Esophagus muscularis mucosa (tissue), 4 donors: ENCODE measurements around the gene MCL1. TPM values are rescaled to one million over a fixed set of nuclear protein-coding genes. Genes with fewer than 3 reads are reported as not detected.
A peak's percentile ranks its signal among the peaks of the same experiment; 100 is the strongest.

Source experiments
- DNase-seq: peaks from one replicate; pipeline ENCODE4 v3.0.0-alpha.2; 2017; ENCODE audit errors: extremely low spot score
- H3K27ac ChIP-seq, 4 donors: fragments of 200-600 bp; sonication (generic); replicated peaks in 1 of 4; 1 replicate in 3 of 4; 2 replicates in 1 of 4; pipeline ENCODE4 v1.5.1; 2016 to 2019; ENCODE audit warnings: mild to moderate bottlenecking in 1 of 4
- H3K27me3 ChIP-seq, 4 donors: fragments of 200-600 bp; sonication (generic); one replicate each; pipeline versions ENCODE4 v1.5.1 to v1.6.0; 2016 to 2019
- H3K36me3 ChIP-seq, 4 donors: fragments of 200-600 bp; sonication (generic); one replicate each; pipeline ENCODE4 v1.5.1; 2016 to 2019
- H3K4me1 ChIP-seq, 4 donors: fragments of 200-600 bp; sonication (generic); one replicate each; pipeline ENCODE4 v1.5.1; 2016 to 2019
- H3K4me3 ChIP-seq, 4 donors: fragments of 200-600 bp; sonication (generic); 1 replicate in 2 of 4; 2 replicates in 2 of 4; pipeline ENCODE4 v1.5.1; 2016 to 2019; ENCODE audit warnings: mild to moderate bottlenecking in 4 of 4, moderate library complexity in 1 of 4
- H3K9me3 ChIP-seq, 4 donors: fragments of 200-600 bp; sonication (generic); 1 replicate in 3 of 4; 2 replicates in 1 of 4; pipeline ENCODE4 v1.5.1; 2016 to 2019
- EP300 ChIP-seq: sonication (generic); formaldehyde crosslinking; IDR thresholded peaks from one replicate; pipeline ENCODE4 v1.6.1; 2017; ENCODE audit warnings: antibody characterized with exemption
- POLR2A ChIP-seq: fragments of 450-650 bp; IDR thresholded peaks from one replicate; pipeline ENCODE4 v1.6.1; 2017; ENCODE audit warnings: antibody characterized with exemption, moderate library complexity, mild to moderate bottlenecking, low read depth
- POLR2AphosphoS5 ChIP-seq, 2 donors: sonication (generic); formaldehyde crosslinking; IDR thresholded peaks; one replicate each; pipeline ENCODE4 v1.6.1; 2017; ENCODE audit warnings: antibody characterized with exemption in 2 of 2
- WGBS: methylation state at CpG from one replicate; pipeline ENCODE4 v1.1.5; 2018; 5-methylcytosine and 5-hydroxymethylcytosine counted together
- intact Hi-C: fragments of 100-400 bp; cut with DNase I; formaldehyde crosslinking; loops from one replicate; pipeline ENCODE4 v1.15.1; 2023
- total RNA-seq, 4 donors: library from RNA; depleted of rRNA; stranded (reverse); fragments of >200 nt; gene quantifications; one replicate each; pipeline versions ENCODE4 v1.1.0 to v1.2.1, GENCODE V29; 2016
- TF ChIP-seq, protein P1 (sequence below), 3 experiments: fragments of 200-600 bp in 2 of 3; fragments of 450-650 bp in 1 of 3; sonication (generic) in 2 of 3; IDR thresholded peaks; one replicate each; pipeline ENCODE4 v1.5.1; 2017 to 2019; ENCODE audit warnings: antibody characterized with exemption in 3 of 3, mild to moderate bottlenecking in 2 of 3, moderate library complexity in 1 of 3

The MCL1 gene
- total RNA-seq, 4 donors from 2014 or later = 192 to 460 (median 255) TPM

DNA sequence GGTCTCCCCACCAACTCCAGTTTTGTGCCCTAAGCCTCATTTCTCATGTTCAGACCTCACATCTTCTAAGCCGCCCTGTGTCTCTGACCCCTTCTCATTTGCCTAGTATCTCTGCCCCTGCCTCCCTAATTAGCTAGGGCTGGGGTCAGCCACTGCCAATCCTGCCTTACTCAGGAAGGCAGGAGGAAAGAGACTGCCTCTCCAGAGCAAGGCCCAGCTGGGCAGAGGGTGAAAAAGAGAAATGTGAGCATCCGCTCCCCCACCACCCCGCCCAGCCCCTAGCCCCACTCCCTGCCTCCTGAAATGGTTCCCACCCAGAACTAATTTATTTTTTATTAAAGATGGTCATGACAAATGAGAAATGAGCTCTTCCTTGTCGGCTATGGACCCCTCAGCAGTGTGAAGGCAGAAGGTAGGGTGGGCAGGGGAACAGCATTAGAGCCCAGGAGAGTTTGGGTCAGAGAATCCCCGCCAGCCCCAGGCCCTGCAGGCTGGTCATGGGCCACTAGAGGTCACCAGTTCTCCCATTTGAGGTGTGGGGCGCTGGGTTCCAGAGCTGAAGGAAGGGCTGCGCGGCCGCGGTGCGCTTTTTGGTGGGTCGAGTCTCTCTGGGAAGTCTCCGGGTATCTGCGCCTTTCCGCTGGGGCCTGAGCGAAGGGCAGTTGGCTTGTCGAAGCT is 18.7 kb downstream of the MCL1 start:
- no peaks in the 10 kb centered on the region for H3K27me3 ChIP-seq
- H3K36me3 ChIP-seq = peaks cover 4 to 32% (median 27%) of the 10 kb centered on the region in 4 donors
- peak overlapping the region; percentile 93 to 100 (median 98) for H3K27ac ChIP-seq
- H3K9me3 ChIP-seq = no peaks in the 10 kb centered on the region
- no peak for TF ChIP-seq EP300
- TF ChIP-seq, protein P1, sequence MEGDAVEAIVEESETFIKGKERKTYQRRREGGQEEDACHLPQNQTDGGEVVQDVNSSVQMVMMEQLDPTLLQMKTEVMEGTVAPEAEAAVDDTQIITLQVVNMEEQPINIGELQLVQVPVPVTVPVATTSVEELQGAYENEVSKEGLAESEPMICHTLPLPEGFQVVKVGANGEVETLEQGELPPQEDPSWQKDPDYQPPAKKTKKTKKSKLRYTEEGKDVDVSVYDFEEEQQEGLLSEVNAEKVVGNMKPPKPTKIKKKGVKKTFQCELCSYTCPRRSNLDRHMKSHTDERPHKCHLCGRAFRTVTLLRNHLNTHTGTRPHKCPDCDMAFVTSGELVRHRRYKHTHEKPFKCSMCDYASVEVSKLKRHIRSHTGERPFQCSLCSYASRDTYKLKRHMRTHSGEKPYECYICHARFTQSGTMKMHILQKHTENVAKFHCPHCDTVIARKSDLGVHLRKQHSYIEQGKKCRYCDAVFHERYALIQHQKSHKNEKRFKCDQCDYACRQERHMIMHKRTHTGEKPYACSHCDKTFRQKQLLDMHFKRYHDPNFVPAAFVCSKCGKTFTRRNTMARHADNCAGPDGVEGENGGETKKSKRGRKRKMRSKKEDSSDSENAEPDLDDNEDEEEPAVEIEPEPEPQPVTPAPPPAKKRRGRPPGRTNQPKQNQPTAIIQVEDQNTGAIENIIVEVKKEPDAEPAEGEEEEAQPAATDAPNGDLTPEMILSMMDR (IDR thresholded peaks at IDR 0.05) = peak; percentile 84 to 94 (median 88)
- peaks cover 63 to 95% (median 79%) of the 10 kb centered on the region in 4 donors for H3K4me1 ChIP-seq
- WGBS = 10% methylated on average over 16 of the region's 17 CpGs
- H3K4me3 ChIP-seq = peak overlapping the region; percentile 59 to 64 (median 61)
- intact Hi-C loops = loop anchor here (1.0 to 2.0 kb wide), 2 partner anchors 20 to 60 kb away; no protein-coding TSS in a partner anchor
- DNase-seq = peak; percentile 98

DNA sequence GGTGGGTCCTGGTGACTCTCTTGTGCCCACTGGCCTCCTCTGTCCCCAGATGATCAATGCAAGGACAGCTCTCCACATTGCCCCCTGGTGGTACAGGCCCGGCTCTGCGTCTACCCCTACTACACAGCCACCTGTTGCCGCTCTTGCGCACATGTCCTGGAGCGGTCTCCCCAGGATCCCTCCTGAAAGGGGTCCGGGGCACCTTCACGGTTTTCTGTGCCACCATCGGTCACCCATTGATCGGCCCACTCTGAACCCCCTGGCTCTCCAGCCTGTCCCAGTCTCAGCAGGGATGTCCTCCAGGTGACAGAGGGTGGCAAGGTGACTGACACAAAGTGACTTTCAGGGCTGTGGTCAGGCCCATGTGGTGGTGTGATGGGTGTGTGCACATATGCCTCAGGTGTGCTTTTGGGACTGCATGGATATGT is 19.4 kb downstream of the MCL1 start:
- Histone ChIP-seq H3K4me1 (peaks cover 56 to 94% (median 72%) of the 10 kb centered on the region in 4 donors), H3K27me3 (no peaks in the 10 kb centered on the region), H3K4me3 (peak overlapping the region; percentile 59 to 64 (median 61)), H3K36me3 (peaks cover 6 to 39% (median 34%) of the 10 kb centered on the region in 4 donors), H3K9me3 (no peaks in the 10 kb centered on the region), H3K27ac (peak overlapping the region; percentile 93 to 100 (median 98))
- DNase-seq = no peak
- 20% methylated on average over 1 of the region's 9 CpGs for WGBS
- intact Hi-C loops = loop anchor here (2.0 kb wide), 1 partner anchor 61 kb away; no protein-coding TSS in a partner anchor
- TF ChIP-seq POLR2A (no peak), POLR2AphosphoS5 (IDR thresholded peaks at IDR 0.05) (peak in 1 of 2 donors; percentile 61)
- TF ChIP-seq, protein P1 (IDR thresholded peaks at IDR 0.05) = peak; percentile 92 to 100 (median 94)

DNA sequence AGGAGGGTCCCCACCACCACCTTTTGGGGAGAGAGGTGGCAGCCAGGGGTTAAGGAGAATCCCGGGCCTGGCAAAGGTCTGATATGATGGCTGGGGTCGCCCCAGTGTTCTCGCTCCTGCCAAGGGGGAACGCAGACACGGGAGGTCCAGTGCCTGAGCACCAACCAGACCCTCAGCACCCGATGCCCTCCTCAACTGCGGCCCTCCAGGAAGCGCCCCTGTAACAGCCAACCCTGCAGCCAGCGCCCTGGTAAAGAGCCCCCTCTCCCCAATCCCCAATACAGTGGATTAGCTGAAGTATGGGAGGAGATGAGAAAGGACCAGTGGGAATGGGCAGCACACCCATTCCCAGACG is 19.8 kb downstream of the MCL1 start:
- Histone ChIP-seq H3K27me3 (no peaks in the 10 kb centered on the region), H3K4me1 (peaks cover 52 to 93% (median 68%) of the 10 kb centered on the region in 4 donors), H3K4me3 (peak overlapping the region; percentile 59 to 64 (median 61)), H3K27ac (peak overlapping the region; percentile 93 to 100 (median 98)), H3K36me3 (peaks cover 6 to 43% (median 34%) of the 10 kb centered on the region in 4 donors), H3K9me3 (no peaks in the 10 kb centered on the region)
- TF ChIP-seq, protein P1 (IDR thresholded peaks at IDR 0.05) = no peak
- TF ChIP-seq EP300 = no peak
- intact Hi-C loops = loop anchor here (2.0 to 10.0 kb wide), 2 partner anchors 61 to 255 kb away; no protein-coding TSS in a partner anchor
- DNase-seq = no peak
- WGBS = 72% methylated on average over 3 of the region's 10 CpGs

DNA sequence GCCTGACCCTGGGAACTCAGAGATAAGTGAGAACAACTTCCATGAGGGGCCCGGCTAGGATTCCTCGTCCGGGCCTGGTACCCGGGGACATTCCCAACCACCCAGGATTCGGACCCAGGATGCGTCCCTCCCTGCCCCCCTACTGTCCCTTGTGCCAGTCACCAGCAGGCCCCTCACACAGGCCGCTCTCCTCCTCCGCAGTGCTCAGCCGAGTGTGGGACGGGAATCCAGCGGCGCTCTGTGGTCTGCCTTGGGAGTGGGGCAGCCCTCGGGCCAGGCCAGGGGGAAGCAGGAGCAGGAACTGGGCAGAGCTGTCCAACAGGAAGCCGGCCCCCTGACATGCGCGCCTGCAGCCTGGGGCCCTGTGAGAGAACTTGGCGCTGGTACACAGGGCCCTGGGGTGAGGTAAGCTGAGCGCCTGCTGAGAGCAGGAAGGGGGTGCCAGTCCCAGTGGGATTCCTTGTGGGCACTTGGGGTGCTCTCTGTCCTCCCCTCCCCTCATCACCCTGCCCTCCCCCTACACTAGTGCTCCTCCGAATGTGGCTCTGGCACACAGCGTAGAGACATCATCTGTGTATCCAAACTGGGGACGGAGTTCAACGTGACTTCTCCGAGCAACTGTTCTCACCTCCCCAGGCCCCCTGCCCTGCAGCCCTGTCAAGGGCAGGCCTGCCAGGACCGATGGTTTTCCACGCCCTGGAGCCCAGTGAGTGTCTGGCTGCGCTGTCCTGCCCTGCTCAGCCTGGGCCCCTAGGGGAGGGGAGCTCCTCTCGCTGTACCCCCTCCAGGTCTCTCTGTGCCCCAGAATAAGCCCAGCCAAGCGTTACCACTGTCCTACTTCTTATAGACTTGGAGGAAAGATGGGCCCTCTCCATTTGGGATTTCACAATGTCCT is 20.4 kb downstream of the MCL1 start:
- Histone ChIP-seq H3K36me3 (peaks cover 6 to 49% (median 36%) of the 10 kb centered on the region in 4 donors), H3K27me3 (no peaks in the 10 kb centered on the region), H3K4me1 (peaks cover 48 to 93% (median 66%) of the 10 kb centered on the region in 4 donors), H3K9me3 (no peaks in the 10 kb centered on the region), H3K27ac (peak overlapping the region; percentile 93 to 100 (median 98)), H3K4me3 (peak overlapping the region; percentile 29 to 61 (median 52))
- TF ChIP-seq POLR2AphosphoS5 (IDR thresholded peaks at IDR 0.05) = peak in 1 of 2 donors; percentile 47
- TF ChIP-seq, protein P1 (IDR thresholded peaks at IDR 0.05) = no peak
- no peak for DNase-seq
- intact Hi-C loops = loop anchor here (10.0 kb wide), 1 partner anchor 256 kb away; no protein-coding TSS in a partner anchor
- 68% methylated on average over 12 of the region's 28 CpGs for WGBS
